ENCODE results near the gene ITGAD. TPM values are rescaled to one million over a fixed set of nuclear protein-coding genes. Genes with fewer than 3 reads are reported as not detected.
A peak's percentile ranks its signal among the peaks of the same experiment; 100 is the strongest.
"Not testable (repeated sequence)": the region's sequence is repeated elsewhere in the genome, so short reads cannot be mapped to it uniquely, and the experiment has no call there.

ITGAD gene
- total RNA-seq, 1 experiment from 2014 or later, result not detected

- DNase-seq (ENCODE audit: low spot score), result no peak
These were observed 10.6 kb downstream of the ITGAD start for GRCh38 chr16:31403590-31404352.

DNA sequence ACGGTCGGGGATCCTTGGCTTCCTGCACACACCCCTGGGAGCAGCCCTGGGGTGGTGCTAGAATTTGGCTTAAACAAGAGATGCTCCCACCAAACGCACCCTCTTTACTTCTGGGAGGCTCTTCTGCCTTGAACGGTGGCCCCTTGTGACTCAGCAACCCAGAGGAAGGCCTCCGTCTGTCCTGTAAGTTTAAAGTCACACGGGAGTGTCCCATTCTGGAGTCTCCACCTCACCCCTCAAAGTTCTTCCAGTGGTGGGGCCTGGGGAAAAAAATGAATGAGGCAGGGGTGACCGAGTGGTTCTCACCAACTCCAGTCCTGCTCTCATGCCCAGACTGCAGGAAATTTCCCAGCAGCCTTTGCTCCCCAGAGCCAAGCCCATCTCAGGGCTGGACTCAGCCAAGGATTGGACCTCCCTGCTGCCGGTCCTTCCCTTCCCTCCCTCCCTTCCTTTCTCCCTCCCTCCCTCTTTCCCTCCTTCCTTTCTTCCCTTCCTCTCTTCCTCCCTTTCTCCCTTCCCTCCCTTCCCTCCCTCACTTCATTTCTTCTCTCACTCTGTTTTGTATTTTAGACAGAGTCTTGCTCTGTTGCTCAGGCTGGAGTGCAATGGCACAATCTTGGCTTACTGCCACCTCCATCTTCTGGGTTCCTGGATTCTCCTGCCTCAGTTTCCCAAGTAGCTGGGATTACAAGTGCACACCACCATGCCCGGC lies 11.4 kb downstream of the ITGAD start:
- peak; percentile 44 for DNase-seq (ENCODE audit: low spot score)

DNA sequence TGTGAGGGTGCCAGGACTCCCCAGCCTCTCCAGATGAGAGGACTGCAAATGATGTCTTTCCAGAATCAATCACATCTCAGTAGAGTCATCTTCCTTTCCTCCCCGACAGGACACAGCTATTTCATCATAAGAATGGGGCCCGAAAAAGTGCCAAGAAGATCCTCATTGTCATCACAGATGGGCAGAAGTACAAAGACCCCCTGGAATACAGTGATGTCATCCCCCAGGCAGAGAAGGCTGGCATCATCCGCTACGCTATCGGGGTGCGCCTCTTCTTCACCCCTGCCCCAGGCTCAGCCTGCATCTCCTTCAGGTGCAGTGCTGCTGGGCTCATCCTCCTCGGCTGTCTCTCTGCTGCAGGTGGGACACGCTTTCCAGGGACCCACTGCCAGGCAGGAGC lies 14.3 kb downstream of the ITGAD start:
- no peak for DNase-seq (ENCODE audit: low spot score)

DNA sequence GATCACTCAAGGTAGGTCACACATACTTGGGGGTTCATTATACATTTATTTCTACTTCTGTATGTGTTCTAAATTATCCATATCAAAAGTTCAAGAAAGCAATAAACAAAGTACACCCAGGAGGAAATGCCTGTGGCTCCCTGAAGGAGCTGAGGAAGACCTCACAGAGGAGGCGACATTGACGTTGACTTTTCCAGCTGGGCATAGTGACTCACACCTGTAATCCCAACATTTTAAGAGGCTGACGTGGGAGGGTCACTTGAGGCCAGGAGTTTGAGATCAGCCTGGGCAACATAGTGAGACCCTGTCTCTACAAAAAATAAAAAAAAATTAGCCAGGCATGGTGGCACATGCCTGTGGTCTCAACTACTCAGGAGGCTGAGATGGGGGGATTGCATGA lies 16.3 kb downstream of the ITGAD start:
- DNase-seq (ENCODE audit: low spot score), result peak; percentile 94

DNA sequence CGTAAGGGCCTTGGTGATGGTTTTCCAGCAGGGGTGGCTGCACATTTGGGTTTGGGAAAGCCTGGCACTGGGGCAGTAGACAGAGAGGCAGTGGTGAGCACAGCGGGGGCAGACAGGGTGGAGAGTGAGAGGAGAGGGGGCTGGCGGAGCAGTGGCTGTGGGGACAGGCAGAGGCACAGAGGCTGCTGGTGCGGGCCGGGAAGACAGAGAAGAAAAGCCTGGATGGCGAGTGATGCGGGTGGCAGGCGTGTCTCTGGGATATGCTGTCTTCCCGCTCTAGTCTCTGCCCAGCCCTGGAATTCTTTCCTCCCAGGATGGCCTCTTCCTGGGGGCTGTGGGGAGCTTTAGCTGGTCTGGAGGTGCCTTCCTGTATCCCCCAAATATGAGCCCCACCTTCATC lies 16.9 kb downstream of the ITGAD start:
- DNase-seq (ENCODE audit: low spot score), result no peak

DNA sequence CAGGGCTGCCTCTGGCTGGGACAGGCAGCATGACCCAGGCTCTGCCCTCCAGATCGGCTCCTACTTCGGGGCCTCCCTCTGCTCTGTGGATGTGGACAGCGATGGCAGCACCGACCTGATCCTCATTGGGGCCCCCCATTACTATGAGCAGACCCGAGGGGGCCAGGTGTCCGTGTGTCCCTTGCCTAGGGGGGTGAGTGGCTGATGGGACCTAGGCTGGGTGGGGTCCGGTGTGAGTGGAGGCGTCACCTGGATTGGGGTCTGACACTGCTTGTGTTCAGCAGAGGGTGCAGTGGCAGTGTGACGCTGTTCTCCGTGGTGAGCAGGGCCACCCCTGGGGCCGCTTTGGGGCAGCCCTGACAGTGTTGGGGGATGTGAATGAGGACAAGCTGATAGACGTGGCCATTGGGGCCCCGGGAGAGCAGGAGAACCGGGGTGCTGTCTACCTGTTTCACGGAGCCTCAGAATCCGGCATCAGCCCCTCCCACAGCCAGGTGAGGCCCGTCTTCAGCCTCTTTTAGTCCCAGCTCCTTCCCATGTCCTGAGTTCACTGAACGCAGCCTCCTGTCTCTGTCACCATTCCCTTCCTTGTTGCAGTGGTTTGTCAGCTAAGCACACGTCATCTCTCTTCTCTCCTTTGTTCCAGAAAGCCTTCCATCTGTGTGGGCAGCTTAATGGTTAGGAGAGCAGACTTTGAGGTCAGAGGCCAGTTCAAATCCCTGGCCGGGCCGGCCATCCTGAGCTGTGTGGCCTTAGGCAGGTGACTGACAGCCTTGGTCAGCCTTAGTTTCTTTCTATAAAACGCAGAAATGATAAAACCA lies 18.1 kb downstream of the ITGAD start:
- no peak for DNase-seq (ENCODE audit: low spot score)

- no peak for DNase-seq (ENCODE audit: low spot score)
These were observed 19.6 kb downstream of the ITGAD start for GRCh38 chr16:31412750-31413149.

GRCh38 chr16:31413381-31413780 lies 20.2 kb downstream of the ITGAD start:
- no peak for DNase-seq (ENCODE audit: low spot score)

DNA sequence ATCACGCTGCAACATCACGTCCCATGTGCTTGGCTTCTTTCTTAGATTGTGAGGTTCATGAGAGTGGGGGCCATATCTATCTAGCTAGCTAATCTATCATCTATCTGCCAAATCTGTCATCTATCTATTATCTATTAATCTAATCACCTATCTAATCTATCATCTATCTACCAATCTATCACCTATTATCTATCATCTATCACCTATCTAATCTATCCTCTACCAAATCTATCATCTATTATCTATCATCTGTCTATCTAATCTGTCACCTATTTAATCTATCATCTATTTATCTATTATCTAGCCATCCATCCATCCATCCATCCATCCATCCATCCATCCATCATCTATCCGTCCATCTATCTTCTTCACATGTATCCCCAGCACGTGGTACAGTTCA lies 20.8 kb downstream of the ITGAD start:
- no peak for DNase-seq (ENCODE audit: low spot score)

DNA sequence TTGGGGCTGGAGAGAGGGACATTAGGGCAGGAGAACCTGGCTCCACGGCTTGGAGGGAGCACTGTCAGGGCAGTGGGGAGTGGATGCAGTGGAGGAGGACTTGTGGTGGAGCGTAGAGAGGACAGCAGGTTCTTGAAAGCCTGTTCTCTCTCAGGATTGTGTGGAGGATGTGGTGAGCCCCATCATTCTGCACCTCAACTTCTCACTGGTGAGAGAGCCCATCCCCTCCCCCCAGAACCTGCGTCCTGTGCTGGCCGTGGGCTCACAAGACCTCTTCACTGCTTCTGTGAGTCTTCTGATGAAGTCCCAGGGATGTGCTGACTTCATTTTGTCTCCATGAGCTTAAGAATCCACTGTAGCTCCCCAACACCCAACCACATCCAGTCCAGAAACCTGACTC lies 21.6 kb downstream of the ITGAD start:
- no peak for DNase-seq (ENCODE audit: low spot score)

DNA sequence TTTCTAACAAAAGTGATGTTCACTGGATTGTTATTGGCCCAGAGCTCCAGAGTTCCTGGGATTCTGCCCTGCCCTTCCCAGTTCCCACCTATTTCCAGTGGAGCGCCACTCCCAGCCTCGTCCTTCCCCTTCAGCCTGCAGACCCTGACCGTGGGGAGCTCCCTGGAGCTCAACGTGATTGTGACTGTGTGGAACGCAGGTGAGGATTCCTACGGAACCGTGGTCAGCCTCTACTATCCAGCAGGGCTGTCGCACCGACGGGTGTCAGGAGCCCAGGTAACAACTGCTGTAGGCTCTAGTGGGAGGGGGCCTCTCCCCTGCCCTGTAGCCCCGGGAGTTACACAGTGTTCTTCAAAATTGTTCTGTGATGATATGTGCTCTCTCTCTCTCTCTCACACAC lies 23.2 kb downstream of the ITGAD start:
- DNase-seq (ENCODE audit: low spot score), result no peak

GRCh38 chr16:31417036-31417435 lies 23.9 kb downstream of the ITGAD start:
- DNase-seq (ENCODE audit: low spot score), result not testable (repeated sequence)

- DNase-seq (ENCODE audit: low spot score), result no peak
These were observed 24.8 kb downstream of the ITGAD start for GRCh38 chr16:31417916-31418315.

GRCh38 chr16:31420037-31420436 lies 26.9 kb downstream of the ITGAD start:
- no peak for DNase-seq (ENCODE audit: low spot score)

DNA sequence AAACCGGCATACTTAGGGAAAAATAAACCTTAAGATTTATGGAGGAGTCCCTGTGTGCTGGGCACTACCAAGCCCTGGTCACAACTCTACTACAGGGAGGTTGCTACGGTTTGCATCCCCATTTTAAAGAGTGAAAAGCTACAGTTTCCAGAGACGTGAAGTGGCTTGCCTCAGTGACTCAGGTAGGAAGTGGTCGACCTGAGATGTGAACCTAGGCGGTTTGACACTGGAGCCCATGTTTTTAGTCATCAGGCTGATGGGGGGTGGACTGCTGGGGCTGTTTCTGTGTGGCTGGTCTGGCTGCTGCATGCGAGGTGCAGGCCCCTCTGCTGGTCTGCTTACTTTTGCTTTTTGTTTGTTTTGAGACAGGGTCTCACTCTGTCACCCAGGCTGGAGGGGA lies 28.5 kb downstream of the ITGAD start:
- no peak for DNase-seq (ENCODE audit: low spot score)

DNA sequence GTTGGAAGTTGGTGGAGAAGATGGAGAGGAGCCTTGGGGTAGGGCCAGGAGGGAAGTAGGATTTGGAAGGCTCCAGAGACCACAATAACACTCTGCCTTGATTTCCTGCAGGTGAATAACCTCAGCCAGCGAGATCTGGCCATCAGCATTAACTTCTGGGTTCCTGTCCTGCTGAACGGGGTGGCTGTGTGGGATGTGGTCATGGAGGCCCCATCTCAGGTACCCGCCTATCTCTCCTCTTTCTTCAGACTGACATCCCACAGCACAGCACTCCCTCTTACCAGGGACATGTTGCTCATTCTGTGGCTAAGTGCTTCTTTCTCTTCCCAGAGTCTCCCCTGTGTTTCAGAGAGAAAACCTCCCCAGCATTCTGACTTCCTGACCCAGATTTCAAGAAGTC lies 30.1 kb downstream of the ITGAD start:
- DNase-seq (ENCODE audit: low spot score), result no peak

GRCh38 chr16:31423801-31424200 lies 30.7 kb downstream of the ITGAD start:
- no peak for DNase-seq (ENCODE audit: low spot score)

DNA sequence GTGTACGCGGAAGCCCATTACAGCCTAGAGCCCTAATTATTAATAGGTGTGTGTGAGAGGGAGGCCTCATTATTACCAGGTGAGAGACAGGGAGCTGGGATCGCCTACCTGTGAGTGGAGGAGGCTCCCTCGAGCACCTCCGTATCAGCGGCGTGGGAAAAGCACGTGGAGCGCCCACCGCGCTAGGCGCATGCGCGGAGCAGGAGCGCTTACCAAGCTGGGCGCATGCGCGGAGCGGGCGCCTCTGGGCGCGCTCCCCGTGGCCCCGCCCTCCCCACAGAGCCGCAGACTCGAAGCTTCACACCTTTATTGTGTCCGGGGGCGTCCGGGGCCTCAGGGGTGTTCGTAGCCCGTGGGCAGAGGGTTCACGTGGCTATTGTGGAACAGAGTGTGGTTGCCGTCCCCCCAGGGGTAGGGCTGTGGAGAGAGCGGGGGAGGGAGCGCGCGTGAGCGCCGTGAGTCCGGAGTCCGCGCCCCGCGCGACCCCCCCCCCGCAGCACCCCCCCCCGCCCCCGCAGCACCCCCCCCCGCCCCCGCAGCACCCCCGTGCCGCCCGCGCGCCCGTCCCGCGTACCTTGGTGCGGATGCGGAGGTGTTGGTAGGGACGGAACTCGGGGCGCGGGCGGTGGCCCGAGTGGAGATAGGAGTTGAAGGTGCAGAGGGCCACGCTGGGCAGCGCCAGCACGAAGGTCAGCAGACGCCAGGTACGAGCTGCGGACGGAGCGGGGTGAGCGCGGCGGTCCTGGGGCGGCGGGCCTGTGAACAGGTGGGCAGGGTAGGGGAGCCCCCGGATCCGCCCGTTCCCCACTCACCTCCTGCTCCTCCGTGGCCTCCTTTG lies 34.5 kb downstream of the ITGAD start:
- no peak for DNase-seq (ENCODE audit: low spot score)

- no peak for DNase-seq (ENCODE audit: low spot score)
These were observed 35.1 kb downstream of the ITGAD start, which contains the start of gene COX6A2 for GRCh38 chr16:31428279-31428597. Gene COX6A2 (minus strand): TSS chr16:31428360. CDS start chr16:31428325, 35 bp downstream.

DNA sequence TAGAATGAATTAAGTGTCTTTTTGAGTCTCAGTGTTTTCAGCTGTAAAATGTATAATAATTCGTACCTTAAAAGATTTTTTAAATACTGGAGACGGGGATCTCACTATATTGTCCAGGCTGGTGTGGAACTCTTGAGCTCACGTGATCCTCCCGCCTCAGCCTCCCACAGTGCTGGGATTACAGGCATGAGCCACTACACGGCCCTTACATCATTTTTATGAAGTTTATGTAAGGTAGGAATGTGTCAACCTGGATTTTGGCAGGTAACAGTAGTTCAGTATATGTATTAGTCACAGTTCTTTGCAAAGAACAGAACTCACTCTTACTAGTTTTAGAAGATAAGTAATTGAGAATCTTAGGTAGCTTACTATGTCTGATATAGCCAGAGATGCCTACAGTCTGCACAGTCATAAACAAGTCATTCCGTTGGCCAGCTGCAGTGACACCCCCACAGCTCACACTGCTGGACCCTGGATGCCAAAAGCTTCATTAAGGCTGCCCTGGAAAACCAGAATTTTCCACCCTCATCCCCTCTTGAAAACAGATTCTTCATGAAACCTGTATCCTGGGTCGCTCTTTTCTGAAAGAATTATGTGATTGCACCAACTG lies 35.6 kb downstream of the ITGAD start:
- DNase-seq (ENCODE audit: low spot score), result no peak

DNA sequence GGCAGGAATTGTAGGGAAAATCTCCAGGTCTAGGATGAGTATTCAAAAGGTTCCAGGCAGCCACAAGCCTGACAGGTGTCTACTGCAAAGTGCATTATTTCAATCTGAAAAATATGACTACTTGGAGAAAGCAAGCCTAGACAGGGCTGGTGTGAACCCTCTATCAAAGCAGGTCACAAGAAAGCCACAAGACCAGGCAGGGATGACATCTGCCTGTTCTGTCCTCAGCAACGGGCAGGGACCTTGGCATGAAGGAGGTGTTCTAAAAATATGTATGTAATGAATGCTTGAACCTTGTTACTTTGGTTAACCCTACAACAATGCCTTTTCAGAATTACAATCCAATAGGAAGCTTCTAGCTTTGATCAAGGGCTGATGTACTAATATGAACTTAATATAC lies 36.2 kb downstream of the ITGAD start:
- no peak for DNase-seq (ENCODE audit: low spot score)
